HCT116 (cell line): ENCODE measurements around the gene MAD2L1.

Experiments used
- CEBPB ChIP-seq: IDR thresholded peaks from 2 replicates; pipeline ENCODE4 v1.6.1; 2012; ENCODE audit warnings: low read depth
- CTCF ChIP-seq, 3 experiments: fragments of 200-600 bp in 1 of 3; sonication (generic) in 1 of 3; IDR thresholded peaks in 2 of 3; conservative IDR thresholded peaks in 1 of 3; 2 replicates each; pipeline ENCODE4 v1.5.1; 2012 to 2017; ENCODE audit warnings: low read depth in 2 of 3, low read length in 2 of 3, antibody characterized with exemption in 1 of 3, borderline replicate concordance in 1 of 3, control low read depth in 1 of 3, mild to moderate bottlenecking in 1 of 3, mixed read lengths in 1 of 3, mixed run types in 1 of 3, moderate library complexity in 1 of 3; ENCODE audit not compliant: insufficient read depth in 1 of 3
- EZH2phosphoT487 ChIP-seq: fragments of 200-600 bp; IDR thresholded peaks from 2 replicates; pipeline ENCODE4 v1.6.1; 2018; ENCODE audit warnings: antibody characterized with exemption, borderline replicate concordance
- POLR2A ChIP-seq: IDR thresholded peaks from 2 replicates; pipeline ENCODE4 v1.7.0; 2011; ENCODE audit warnings: borderline replicate concordance; ENCODE audit not compliant: insufficient read depth, insufficient read length; ENCODE audit errors: extremely low read depth
- REST ChIP-seq: IDR thresholded peaks from 2 replicates; pipeline ENCODE4 v1.6.1; 2012; ENCODE audit warnings: low read depth
- SIN3A ChIP-seq: IDR thresholded peaks from 2 replicates; pipeline ENCODE4 v1.6.1; 2012; ENCODE audit warnings: low read depth

- no peak for TF ChIP-seq CEBPB
- TF ChIP-seq POLR2A = no peak
- TF ChIP-seq SIN3A = no peak
- TF ChIP-seq CTCF (IDR thresholded peaks at IDR 0.05 in 2 of 3, conservative IDR thresholded peaks at IDR 0.05 in 1 of 3; ENCODE audit: borderline replicate concordance in 1 of 3, insufficient read depth in 1 of 3, low read depth in 2 of 3, low read length in 2 of 3) = no peak
- TF ChIP-seq EZH2phosphoT487 = no peak
- TF ChIP-seq REST = no peak
Measured at GRCh38 chr4:120070196-120070595, 3.5 kb upstream of the MAD2L1 start.
